IMR-90 (cell line): ENCODE data around the gene ITPR3. TPM values are rescaled to one million over a fixed set of nuclear protein-coding genes. Genes with fewer than 3 reads are reported as not detected.

Source experiments
- ATAC-seq: fragments of 200-7000 bp; cut with Tn5 transposase; 2 replicates; pipeline ENCODE4 v1.9.1; 2020; ENCODE audit warnings: low read depth, mild to moderate bottlenecking, moderate library complexity
- BruUV-seq: library from RNA; stranded (reverse); fragments of 400-500 nt; replicated peaks from 2 replicates; lab custom pipeline; 2021; lab: Mats Ljungman, UMichigan
- CTCF ChIA-PET: fragments of 300-600 bp; formaldehyde crosslinking; extraction: SDS; loops from one replicate; lab custom pipeline; 2021; ENCODE audit warnings: antibody characterized with exemption; lab: Yijun Ruan, JAX
- POLR2A ChIA-PET: fragments of 300-600 bp; sonication (Branson Sonifier 250); formaldehyde crosslinking; loops from one replicate; lab custom pipeline; 2022; ENCODE audit warnings: antibody characterized with exemption; ENCODE audit not compliant: unreplicated experiment; lab: Charles Lee
- DNase-seq: peaks from one replicate; pipeline ENCODE4 v3.0.0; 2013
- H2AFZ ChIP-seq: replicated peaks from 2 replicates; pipeline ENCODE3; 2013; ENCODE audit warnings: low read length, mild to moderate bottlenecking; ENCODE audit not compliant: poor library complexity
- H2AK5ac ChIP-seq: 2 replicates; pipeline ENCODE4 v1.6.1; 2013; ENCODE audit warnings: low read depth, low read length, inconsistent platforms
- H2AK9ac ChIP-seq: replicated peaks from 2 replicates; pipeline ENCODE3; 2013; ENCODE audit warnings: mild to moderate bottlenecking, low read depth, low read length, moderate library complexity; ENCODE audit not compliant: poor library complexity
- H2BK120ac ChIP-seq: 2 replicates; pipeline ENCODE4 v1.6.1; 2013; ENCODE audit warnings: low read depth, low read length, inconsistent platforms
- H2BK15ac ChIP-seq: 3 replicates; pipeline ENCODE4 v1.6.1; 2013; ENCODE audit warnings: low read depth, low read length, inconsistent platforms
- H2BK20ac ChIP-seq: 2 replicates; pipeline ENCODE4 v1.6.1; 2013; ENCODE audit warnings: low read depth, mild to moderate bottlenecking, inconsistent platforms, low read length, moderate library complexity
- H2BK5ac ChIP-seq: 2 replicates; pipeline ENCODE4 v1.6.1; 2013; ENCODE audit warnings: mild to moderate bottlenecking, low read depth, low read length, inconsistent platforms; ENCODE audit not compliant: poor library complexity, severe bottlenecking
- H3K14ac ChIP-seq: replicated peaks from 2 replicates; pipeline ENCODE4 v1.6.1; 2013; ENCODE audit warnings: low read depth, low read length, inconsistent platforms
- H3K18ac ChIP-seq: 2 replicates; pipeline ENCODE4 v1.6.1; 2013; ENCODE audit warnings: low read depth, low read length, control low read depth
- H3K23ac ChIP-seq: 2 replicates; pipeline ENCODE4 v1.6.1; 2013; ENCODE audit warnings: low read depth, low read length, inconsistent platforms
- H3K27ac ChIP-seq: 2 replicates; pipeline ENCODE4 v1.5.1; 2013; ENCODE audit warnings: mild to moderate bottlenecking, control low read depth, low read length; ENCODE audit not compliant: insufficient read depth
- H3K27me3 ChIP-seq: 2 replicates; pipeline ENCODE4 v1.6.1; 2013; ENCODE audit warnings: low read length; ENCODE audit not compliant: control insufficient read depth, insufficient read depth
- H3K36me3 ChIP-seq: 2 replicates; pipeline ENCODE4 v1.6.1; 2013; ENCODE audit warnings: low read length, mixed read lengths; ENCODE audit not compliant: control insufficient read depth, insufficient read depth
- H3K4ac ChIP-seq: 2 replicates; pipeline ENCODE4 v1.6.1; 2013; ENCODE audit warnings: low read depth, low read length, inconsistent platforms
- H3K4me1 ChIP-seq: 2 replicates; pipeline ENCODE4 v1.6.1; 2013; ENCODE audit warnings: low read length, mixed read lengths; ENCODE audit not compliant: control insufficient read depth, insufficient read depth
- H3K4me2 ChIP-seq: 2 replicates; pipeline ENCODE4 v1.6.1; 2013; ENCODE audit warnings: low read depth, mild to moderate bottlenecking, control low read depth, low read length, moderate library complexity
- H3K4me3 ChIP-seq: 2 replicates; pipeline ENCODE4 v1.5.1; 2013; ENCODE audit warnings: low read depth, mild to moderate bottlenecking, control low read depth, low read length, moderate library complexity; ENCODE audit not compliant: insufficient read depth
- H3K56ac ChIP-seq: 2 replicates; pipeline ENCODE4 v1.6.1; 2013; ENCODE audit warnings: low read length, inconsistent platforms; ENCODE audit not compliant: insufficient read depth; ENCODE audit errors: extremely low read depth
- H3K79me1 ChIP-seq, 2 experiments: 2 replicates each; pipeline ENCODE4 v1.6.1; 2013; ENCODE audit warnings: low read length in 2 of 2, inconsistent platforms in 1 of 2, low read depth in 1 of 2
- H3K9ac ChIP-seq: 2 replicates; pipeline ENCODE4 v1.6.1; 2013; ENCODE audit warnings: low read depth, low read length, control low read depth
- H3K9me1 ChIP-seq: 2 replicates; pipeline ENCODE4 v1.6.1; 2013; ENCODE audit warnings: low read length, inconsistent platforms; ENCODE audit not compliant: insufficient read depth
- H3K9me3 ChIP-seq: 2 replicates; pipeline ENCODE4 v1.6.1; 2013; ENCODE audit warnings: low read length; ENCODE audit not compliant: control insufficient read depth, insufficient read depth
- H4K20me1 ChIP-seq: 2 replicates; pipeline ENCODE4 v1.6.1; 2013; ENCODE audit warnings: low read length, inconsistent platforms; ENCODE audit not compliant: insufficient read depth
- H4K5ac ChIP-seq: 2 replicates; pipeline ENCODE4 v1.6.1; 2013; ENCODE audit warnings: mild to moderate bottlenecking, low read depth, low read length, control low read depth
- H4K8ac ChIP-seq, 2 experiments: 2 replicates each; pipeline ENCODE4 v1.6.1; 2013; ENCODE audit warnings: low read depth in 2 of 2, low read length in 2 of 2, control low read depth in 1 of 2, inconsistent platforms in 1 of 2
- H4K91ac ChIP-seq: 2 replicates; pipeline ENCODE4 v1.6.1; 2013; ENCODE audit warnings: low read depth, low read length, inconsistent platforms; ENCODE audit not compliant: insufficient read depth
- BHLHE40 ChIP-seq: fragments of 150-350 bp; IDR thresholded peaks from 2 replicates; pipeline ENCODE4 v1.6.1; 2016; ENCODE audit warnings: mild to moderate bottlenecking, low read depth, low read length
- CHD1 ChIP-seq: IDR thresholded peaks from 2 replicates; pipeline ENCODE4 v1.6.1; 2012; ENCODE audit warnings: low read depth, low read length, improper control_type of control experiment
- FOS ChIP-seq: fragments of 150-350 bp; IDR thresholded peaks from 2 replicates; pipeline ENCODE4 v1.6.1; 2016; ENCODE audit warnings: low read depth, low read length
- MAZ ChIP-seq: IDR thresholded peaks from 2 replicates; pipeline ENCODE4 v1.6.1; 2012; ENCODE audit warnings: low read depth, mild to moderate bottlenecking, low read length, improper control_type of control experiment, moderate library complexity, borderline replicate concordance
- NFE2L2 ChIP-seq: fragments of 150-350 bp; IDR thresholded peaks from 2 replicates; pipeline ENCODE4 v1.6.1; 2016; ENCODE audit warnings: low read depth, mild to moderate bottlenecking, low read length
- RAD21 ChIP-seq: IDR thresholded peaks from 2 replicates; pipeline ENCODE4 v1.6.1; 2012; ENCODE audit warnings: low read length, improper control_type of control experiment
- USF2 ChIP-seq: fragments of 150-350 bp; IDR thresholded peaks from 2 replicates; pipeline ENCODE4 v1.6.1; 2017; ENCODE audit warnings: mild to moderate bottlenecking, antibody characterized with exemption, low read length, low read depth
- WGBS, 2 experiments: methylation state at CpG; one replicate each; pipeline versions ENCODE4 v1.1.5 to v1.1.7; 2013; ENCODE audit warnings: missing lambda C conversion rate in 2 of 2; ENCODE audit not compliant: insufficient read length in 1 of 2; ENCODE audit errors: extremely low coverage in 2 of 2; 5-methylcytosine and 5-hydroxymethylcytosine counted together
- dilution Hi-C: fragments of 300-500 bp; cut with HindIII; formaldehyde crosslinking; loops from one replicate; pipeline ENCODE4 v1.14.3; 2018; ENCODE audit warnings: low sequenced_read_pairs; ENCODE audit not compliant: unreplicated experiment
- in situ Hi-C: fragments of 300-500 bp; cut with MboI; formaldehyde crosslinking; loops from 3 replicates; pipeline ENCODE4 v1.14.3; 2019; ENCODE audit warnings: low sequenced_read_pairs, inconsistent platforms, mixed read lengths
- intact Hi-C: fragments of 100-400 bp; cut with micrococcal nuclease; formaldehyde crosslinking; loops from 2 replicates; pipeline ENCODE4 v1.10.0; 2022
- polyA plus RNA-seq, 3 experiments: library from polyadenylated mRNA; depleted of rRNA; stranded (reverse); fragments of >200 nt; gene quantifications; 2 replicates each; pipeline ENCODE4 v1.2.3, GENCODE V29; 2012; ENCODE audit warnings: low replicate concordance in 1 of 3
- total RNA-seq: library from RNA; depleted of rRNA; stranded (reverse); fragments of >200 nt; gene quantifications from 2 replicates; pipeline ENCODE4 v1.2.3, GENCODE V29; 2012

The ITPR3 gene
- total and polyA plus RNA-seq, 2 of the 4 experiments (the other 2 are of a cell fraction), result 1.6 to 3.7 TPM

DNA sequence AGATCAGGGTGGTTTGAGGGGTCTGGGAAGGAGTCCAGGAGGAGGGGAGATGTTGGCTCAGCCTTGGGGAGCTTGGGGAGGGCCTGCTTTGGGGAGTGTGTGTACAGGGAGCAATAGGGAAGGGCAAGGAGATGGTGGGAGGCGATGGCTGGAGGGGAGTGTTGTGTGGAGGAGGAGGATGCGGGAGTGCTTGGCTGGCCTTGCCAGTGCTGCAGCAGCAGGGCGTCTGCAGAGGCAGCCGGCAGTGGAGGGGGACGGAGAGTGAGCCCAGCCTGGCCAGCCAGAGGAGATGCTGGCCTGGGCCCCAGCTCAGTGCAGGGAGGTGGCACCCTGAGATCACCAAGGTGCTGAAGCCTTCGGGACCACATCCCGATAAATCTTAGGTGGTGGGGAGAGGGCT, 121.7 kb downstream of the ITPR3 start:
- Histone ChIP-seq H2AK9ac (no peak overlapping the region), H2AK5ac (no peak overlapping the region), H3K27me3 (peaks cover 8% of the 10 kb centered on the region; the same call in 1 of the 2 replicates), H3K4me3 (no peak overlapping the region), H3K18ac (no peak overlapping the region), H3K36me3 (no peaks in the 10 kb centered on the region), H2BK5ac (no peak overlapping the region), H3K23ac (no peak overlapping the region), H4K20me1 (no peaks in the 10 kb centered on the region; the same call in 1 of the 2 replicates), H4K5ac (no peak overlapping the region), H3K79me1 (no peaks in the 10 kb centered on the region; a peak in 1 of 4 replicates), H4K8ac (no peak overlapping the region), H3K14ac (no peak overlapping the region), H3K4ac (no peak overlapping the region), H3K9ac (no peak overlapping the region), H4K91ac (no peak overlapping the region), H3K56ac (no peak overlapping the region), H2BK15ac (no peak overlapping the region), H3K4me2 (no peak overlapping the region), H2BK120ac (no peak overlapping the region), H3K27ac (no peak overlapping the region), H2AFZ (no peak overlapping the region), H3K9me1 (peaks cover 10% of the 10 kb centered on the region), H2BK20ac (no peak overlapping the region), H3K9me3 (no peaks in the 10 kb centered on the region), H3K4me1 (peaks cover 22% of the 10 kb centered on the region)
- ChIA-PET POLR2A (no interaction called here), CTCF (interaction anchor here (5.0 kb wide), 1 partner anchor 18 kb away, joined by 29 read pairs; no protein-coding TSS in a partner anchor)
- in situ Hi-C loops (no loop called here), intact Hi-C loops (no loop called here), dilution Hi-C loops (no loop called here)
- no TSS peak for BruUV-seq
- no peak for ATAC-seq
- no peak for TF ChIP-seq USF2
- TF ChIP-seq MAZ, result no peak
- no peak for TF ChIP-seq FOS
- TF ChIP-seq CHD1, result no peak
- no peak for TF ChIP-seq RAD21
- no peak for TF ChIP-seq BHLHE40
- TF ChIP-seq NFE2L2, result no peak
- DNase-seq, result no peak
- 33% methylated on average over 6 of the region's 7 CpGs; no CpG with 5 or more reads in 1 of the 2 experiments for WGBS, 2 experiments
